Measurements from ENCODE around the gene SPTBN2. TPM values are rescaled to one million over a fixed set of nuclear protein-coding genes. Genes with fewer than 3 reads are reported as not detected.
A peak's percentile ranks its signal among the peaks of the same experiment; 100 is the strongest.

Gene SPTBN2
- total RNA-seq, 1 donor from 2014 or later: 18.2 TPM

- no peak for DNase-seq (ENCODE audit: low spot score)
Measured at GRCh38 chr11:66701432-66702240, 27.4 kb downstream of the SPTBN2 start.

- DNase-seq (ENCODE audit: low spot score): no peak
Measured at GRCh38 chr11:66700742-66701141, 28.3 kb downstream of the SPTBN2 start.

- DNase-seq (ENCODE audit: low spot score): peak; percentile 57
Measured at GRCh38 chr11:66700337-66700736, 28.7 kb downstream of the SPTBN2 start.

- no peak for DNase-seq (ENCODE audit: low spot score)
Measured at GRCh38 chr11:66698491-66698890, 30.5 kb downstream of the SPTBN2 start.

GRCh38 chr11:66697988-66698387, 31.0 kb downstream of the SPTBN2 start:
- DNase-seq (ENCODE audit: low spot score): no peak

GRCh38 chr11:66696146-66696545, 32.9 kb downstream of the SPTBN2 start:
- DNase-seq (ENCODE audit: low spot score): no peak

GRCh38 chr11:66694732-66695207, 34.2 kb downstream of the SPTBN2 start:
- DNase-seq (ENCODE audit: low spot score): peak; percentile 93

- no peak for DNase-seq (ENCODE audit: low spot score)
Measured at GRCh38 chr11:66694056-66694410, 35.0 kb downstream of the SPTBN2 start.

- DNase-seq (ENCODE audit: low spot score): no peak
Measured at GRCh38 chr11:66693356-66694055, 35.5 kb downstream of the SPTBN2 start.

GRCh38 chr11:66692871-66693331, 36.1 kb downstream of the SPTBN2 start:
- DNase-seq (ENCODE audit: low spot score): no peak

GRCh38 chr11:66692446-66692845, 36.6 kb downstream of the SPTBN2 start:
- DNase-seq (ENCODE audit: low spot score): no peak

GRCh38 chr11:66691311-66691980, 37.6 kb downstream of the SPTBN2 start:
- DNase-seq (ENCODE audit: low spot score): no peak

- DNase-seq (ENCODE audit: low spot score): no peak
Measured at GRCh38 chr11:66689661-66690590, 39.1 kb downstream of the SPTBN2 start.

- DNase-seq (ENCODE audit: low spot score): no peak
Measured at GRCh38 chr11:66688561-66689534, 40.2 kb downstream of the SPTBN2 start.

GRCh38 chr11:66687831-66688281, 41.2 kb downstream of the SPTBN2 start:
- DNase-seq (ENCODE audit: low spot score): no peak

GRCh38 chr11:66686801-66687750, 41.9 kb downstream of the SPTBN2 start:
- DNase-seq (ENCODE audit: low spot score): no peak

- DNase-seq (ENCODE audit: low spot score): no peak
Measured at GRCh38 chr11:66686100-66686785, 42.8 kb downstream of the SPTBN2 start.

Data from mucosa of gallbladder (tissue), 1 donor.